Mesenteric fat pad (tissue), 1 donor: Measurements from ENCODE around the gene NAALAD2. TPM values are rescaled to one million over a fixed set of nuclear protein-coding genes. Genes with fewer than 3 reads are reported as not detected.

Experiments used
- DNase-seq: peaks from one replicate; pipeline ENCODE4 v3.0.0-alpha.2; 2020; ENCODE audit warnings: low spot score
- total RNA-seq: library from RNA; stranded (reverse); fragmentation: NEBNext Ultra II Directional; extraction: Animal tissue kit (Norgen Biotek cat#: 25700); gene quantifications from one replicate; pipeline ENCODE4 v1.2.1, GENCODE V29; 2021
- donor health status: DM: yes; HTN: yes; CAD: no.

Gene NAALAD2
- total RNA-seq, 1 donor from 2014 or later = 2.7 TPM

GRCh38 chr11:90241414-90241813, 107.0 kb downstream of the NAALAD2 start:
- no peak for DNase-seq

Other genes starting within 250 kb of the NAALAD2 start
- not detected for gene TRIM49D1, start 212.4 kb upstream of the NAALAD2 start, total RNA-seq
- not detected for gene TRIM49D2, start 210.6 kb upstream of the NAALAD2 start, total RNA-seq
- not detected for gene TRIM64, start 168.6 kb upstream of the NAALAD2 start, total RNA-seq
- not detected for gene TRIM49C, start 103.6 kb upstream of the NAALAD2 start, total RNA-seq
- gene UBTFL1, start 48.7 kb upstream of the NAALAD2 start, total RNA-seq = not detected
- 35.3 TPM for gene CHORDC1, start 88.4 kb downstream of the NAALAD2 start, total RNA-seq